SK-N-MC (cell line): Measurements from ENCODE around the gene TSPAN19.

Source experiments
- EZH2 ChIP-seq: fragments of 200-600 bp; sonication (generic); IDR thresholded peaks from one replicate; pipeline ENCODE4 v1.6.1; 2017; ENCODE audit warnings: antibody characterized with exemption
- POLR2AphosphoS5 ChIP-seq: IDR thresholded peaks from 2 replicates; pipeline ENCODE4 v1.6.1; 2012; ENCODE audit warnings: mild to moderate bottlenecking, low read depth, low read length, borderline replicate concordance

GRCh38 chr12:85036733-85037132, 656 bp upstream of the TSPAN19 start:
- TF ChIP-seq POLR2AphosphoS5 (no peak), EZH2 (no peak)
